GM19438 (cell line): Measurements from ENCODE around the gene SLC30A10.
"Not testable (repeated sequence)": the region's sequence is repeated elsewhere in the genome, so short reads cannot be mapped to it uniquely, and the experiment has no call there.

ENCODE experiments used
- ATAC-seq: cut with Tn5 transposase; IDR thresholded peaks from one replicate; pipeline ENCODE4 v1.9.1; 2021; ENCODE audit warnings: low read depth; ENCODE audit not compliant: unreplicated experiment

The SLC30A10 gene

DNA sequence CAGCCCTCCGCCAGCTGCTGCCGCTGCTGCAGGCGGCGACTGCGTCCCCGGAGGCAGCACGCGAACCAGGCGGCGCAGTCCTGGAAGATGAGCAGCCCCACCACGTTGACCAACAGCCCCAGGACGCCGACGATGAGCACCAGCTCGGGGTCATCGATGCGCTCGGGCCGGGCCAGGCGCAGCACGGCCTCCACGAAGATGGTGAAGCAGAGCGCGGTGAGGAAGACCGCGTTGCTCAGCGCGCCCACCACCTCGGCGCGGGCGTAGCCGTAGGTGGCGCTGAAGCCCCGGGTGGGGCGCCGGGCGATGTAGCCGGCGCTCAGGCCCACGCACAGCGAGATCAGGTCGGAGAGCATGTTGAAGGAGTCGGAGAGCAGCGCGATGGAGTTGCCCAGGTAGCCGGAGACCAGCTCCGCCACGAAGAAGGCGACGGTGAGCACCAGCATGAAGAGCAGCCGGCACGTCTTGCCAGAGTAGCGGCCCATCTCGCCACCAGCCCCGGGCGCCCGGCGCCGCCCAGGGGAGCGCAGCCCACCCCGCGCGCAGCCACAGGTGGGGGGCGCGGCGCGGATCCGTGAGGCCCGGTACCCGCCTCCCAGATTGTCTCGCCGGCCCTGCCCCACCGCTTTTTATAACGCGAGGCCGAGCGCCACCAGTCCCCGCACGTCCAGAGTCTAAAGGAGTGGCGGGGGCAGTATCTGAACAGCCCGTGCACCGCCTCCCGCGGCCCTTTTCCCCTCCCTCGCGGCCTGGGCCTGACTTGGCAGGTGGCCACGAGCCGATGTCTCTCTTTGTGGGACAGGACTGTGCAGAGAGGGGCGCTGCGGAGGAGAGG lies at the start of gene SLC30A10:
TSS of gene SLC30A10 (minus strand) at position 602 of the 835 bp plus-strand sequence. CDS start at position 485, 117 bp downstream.
- no peak for ATAC-seq

DNA sequence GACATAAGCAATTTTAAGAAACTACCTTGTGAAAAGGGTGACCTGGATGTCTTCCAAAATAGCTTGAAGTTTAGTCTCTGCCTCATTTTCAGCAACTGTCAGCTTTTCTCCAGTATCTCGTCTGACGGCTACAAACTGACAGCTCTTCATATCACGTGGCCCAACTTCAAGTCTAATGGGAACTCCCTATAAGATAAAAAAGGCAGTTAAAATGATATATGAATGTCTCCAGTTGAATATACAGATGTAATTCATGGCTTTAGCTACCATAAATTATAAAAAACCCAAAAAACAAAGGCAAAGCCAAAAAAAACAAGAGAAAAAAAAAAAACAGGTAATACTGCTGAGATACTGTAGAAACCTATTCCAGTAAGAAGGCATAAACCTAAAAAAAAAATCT lies 44.9 kb upstream of the SLC30A10 start:
- no peak for ATAC-seq

DNA sequence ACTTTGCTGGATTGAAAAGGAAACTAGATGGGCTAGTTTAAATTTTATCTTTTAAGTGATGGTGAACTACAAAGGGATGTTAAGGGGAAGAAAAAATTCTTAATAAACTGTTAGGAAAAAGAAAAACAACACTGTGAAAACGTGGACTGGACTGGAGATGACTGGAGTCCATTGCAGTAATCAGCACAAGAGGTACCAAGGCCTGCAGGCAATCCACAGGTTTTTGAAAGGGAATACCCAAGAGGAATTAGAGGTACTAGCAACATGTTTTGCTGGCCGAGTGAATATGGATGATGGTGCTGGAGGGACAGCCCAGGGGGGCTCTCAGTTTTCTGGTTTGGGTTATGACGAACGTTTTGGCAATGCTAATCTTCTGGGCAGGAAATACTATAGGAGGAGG lies 39.0 kb upstream of the SLC30A10 start:
- no peak for ATAC-seq

DNA sequence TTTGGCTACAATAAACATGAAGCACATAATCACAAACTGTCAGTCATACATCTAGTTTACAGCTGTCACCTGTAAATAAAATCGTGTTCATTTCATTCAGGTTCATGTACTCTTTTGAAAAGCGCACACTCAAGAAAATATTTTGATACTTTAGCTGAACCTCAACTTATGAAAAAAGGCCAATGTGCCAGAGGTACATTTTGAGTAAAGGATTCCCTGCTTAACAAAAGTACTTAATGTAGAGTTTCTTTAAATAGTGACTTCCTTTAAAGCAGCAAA lies 37.7 kb upstream of the SLC30A10 start:
- ATAC-seq: no peak

DNA sequence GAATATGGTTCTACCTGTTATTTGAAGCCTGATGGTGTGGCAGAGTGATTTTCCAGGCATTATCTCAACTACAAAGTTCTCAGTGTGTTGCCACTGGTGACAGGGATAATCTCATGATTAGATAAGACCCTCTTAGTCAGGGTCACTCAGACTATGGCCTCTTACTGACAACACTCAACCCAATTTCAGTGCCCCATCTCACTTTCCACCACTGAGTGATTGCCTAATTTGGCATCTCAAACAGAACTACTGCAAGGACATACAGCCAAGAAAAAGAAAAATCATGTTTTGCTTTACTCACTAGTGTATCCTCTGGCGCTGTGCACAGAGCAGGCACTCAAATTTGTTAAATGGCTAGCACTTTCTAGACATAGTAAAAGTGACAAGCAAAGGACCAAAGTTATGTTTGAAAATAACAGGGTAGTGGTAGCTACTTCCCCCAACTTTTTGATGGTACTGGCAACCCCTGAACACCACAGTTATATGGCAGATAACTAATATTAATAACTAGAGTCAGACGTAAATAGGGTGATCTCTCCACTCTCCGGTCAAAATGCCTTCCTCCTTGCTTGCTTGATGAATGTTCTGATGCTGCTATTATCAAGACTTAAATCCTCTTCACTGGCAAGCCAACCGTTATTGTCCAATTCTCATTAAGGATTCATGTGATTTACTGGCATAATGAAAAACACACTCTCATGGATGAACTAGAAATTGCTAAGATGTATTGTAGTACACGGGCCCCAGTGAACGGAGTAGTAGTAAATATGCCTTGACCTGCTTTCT lies 37.1 kb upstream of the SLC30A10 start:
- no peak for ATAC-seq

DNA sequence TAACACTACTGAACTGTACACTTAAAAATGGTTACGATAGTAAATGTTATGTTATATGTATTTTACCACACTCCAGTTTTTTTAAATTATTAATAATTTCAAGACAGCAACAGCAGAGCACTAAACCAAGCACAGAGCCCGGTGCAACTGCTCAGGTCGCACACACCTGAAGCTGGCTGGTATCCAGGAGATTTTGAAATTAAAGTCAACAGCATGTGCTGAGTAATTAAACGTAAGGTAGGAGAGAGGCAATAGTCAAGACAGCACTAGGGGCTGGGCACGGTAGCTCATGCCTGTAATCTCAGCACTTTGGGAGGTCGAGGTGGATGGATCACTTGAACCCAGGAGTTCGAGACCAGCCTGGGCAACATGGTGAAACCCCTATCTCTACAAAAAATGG lies 35.1 kb upstream of the SLC30A10 start:
- ATAC-seq: no peak

DNA sequence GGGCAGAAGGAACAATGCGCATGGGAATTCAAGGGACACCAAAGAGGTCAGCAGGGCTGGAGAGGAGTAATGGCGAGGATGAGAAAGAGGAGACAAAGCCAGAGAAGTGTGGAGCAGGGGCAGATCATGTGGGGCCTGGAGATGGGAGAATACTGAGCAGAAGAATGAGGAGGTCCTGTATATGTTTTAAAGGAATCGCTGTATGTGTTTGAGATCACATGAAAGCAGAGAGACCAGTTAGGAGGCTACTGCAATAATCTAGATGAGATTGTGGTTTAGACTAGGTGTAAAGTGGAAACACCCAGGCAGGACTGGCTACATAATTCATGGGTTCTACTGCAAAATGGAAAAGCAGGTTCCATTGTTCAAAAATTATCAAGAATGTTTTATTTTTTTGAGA lies 33.3 kb upstream of the SLC30A10 start:
- no peak for ATAC-seq

DNA sequence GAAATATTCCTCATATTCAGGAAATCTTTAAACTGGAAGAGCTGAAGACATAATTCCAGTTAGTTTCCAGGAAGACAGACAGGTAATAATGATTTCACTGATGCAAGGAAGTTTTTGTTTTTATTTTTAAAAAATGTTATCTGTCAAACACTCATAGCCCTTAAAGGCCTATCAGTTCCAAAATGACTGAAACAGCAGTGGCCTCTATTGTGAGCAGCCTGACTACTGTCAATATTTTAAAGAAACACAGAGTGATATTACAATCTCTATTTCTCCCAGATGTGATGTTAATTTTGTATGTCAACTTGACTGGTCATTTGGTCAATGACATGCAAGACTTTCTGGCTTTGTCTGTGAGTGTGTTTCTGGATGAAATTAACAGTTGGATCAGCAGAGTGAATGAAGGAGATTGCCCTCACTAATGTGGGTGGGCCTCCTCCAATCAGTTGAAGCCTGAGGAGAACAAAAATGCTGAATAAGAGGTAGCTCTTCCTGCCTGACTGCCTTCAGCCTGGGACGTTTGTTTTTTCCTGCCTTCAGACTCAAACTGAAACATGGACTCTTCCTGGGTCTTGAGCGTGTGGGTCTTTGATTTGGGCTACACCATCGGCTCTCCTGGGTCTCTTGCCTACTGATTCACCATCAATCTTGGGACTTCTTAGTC lies 31.3 kb upstream of the SLC30A10 start:
- ATAC-seq: no peak

DNA sequence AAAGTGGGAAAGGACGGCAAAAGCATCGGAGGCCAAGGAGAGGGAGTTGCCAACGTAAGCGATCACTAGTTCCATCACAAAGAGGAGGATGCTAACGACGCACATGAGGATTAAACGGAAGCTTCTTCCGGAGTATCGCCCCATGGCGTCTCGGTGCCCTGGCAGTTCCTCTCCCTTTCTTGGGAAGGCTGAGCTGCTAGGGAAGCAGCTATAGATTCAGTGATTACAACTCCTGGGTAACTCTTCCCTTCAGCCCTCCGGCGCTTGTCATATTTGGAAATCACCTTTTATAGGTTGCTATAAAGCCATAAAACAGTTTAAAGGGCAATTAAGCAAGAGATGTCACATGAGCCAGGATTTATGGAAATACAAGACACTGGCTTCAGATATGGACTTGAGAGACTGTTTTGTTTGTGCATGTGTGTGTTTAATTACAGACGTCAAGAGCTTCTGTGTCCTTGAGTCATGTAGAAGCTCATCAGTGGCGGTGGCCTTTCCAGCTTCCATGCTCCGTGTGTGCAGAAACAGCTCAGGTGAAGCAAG lies 30.6 kb upstream of the SLC30A10 start:
- ATAC-seq: no peak

DNA sequence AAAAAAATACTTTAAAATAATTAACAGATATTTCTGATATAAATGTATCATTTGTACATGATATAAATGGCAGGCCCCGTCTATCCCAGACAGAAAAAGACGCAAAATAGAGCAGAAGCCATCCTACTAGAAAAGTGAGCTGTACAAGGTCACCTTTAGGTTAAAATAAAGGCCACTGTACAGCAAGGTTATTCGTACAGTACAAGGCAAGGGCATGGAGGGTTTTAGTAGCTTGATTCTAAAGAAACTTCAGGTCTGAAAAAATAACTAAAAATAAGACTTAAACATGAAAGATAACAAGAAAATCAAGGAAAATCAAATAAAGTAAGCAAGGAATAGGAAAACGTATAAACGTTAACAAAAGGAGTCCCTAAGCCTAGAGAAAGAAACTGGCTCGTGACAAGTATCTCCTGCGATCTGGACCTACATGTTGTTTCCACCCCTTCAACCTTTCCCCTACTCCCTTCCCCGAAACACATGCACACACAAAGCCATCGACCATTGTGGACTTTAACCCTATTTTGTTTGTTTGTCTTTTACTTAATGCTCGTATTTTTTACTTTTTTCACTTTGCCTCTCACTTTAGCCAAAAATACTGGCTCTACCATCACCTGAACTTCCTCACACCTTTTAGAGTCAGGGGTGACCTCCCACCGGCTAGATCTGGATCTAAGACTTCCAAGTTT lies 26.5 kb upstream of the SLC30A10 start:
- ATAC-seq: no peak

DNA sequence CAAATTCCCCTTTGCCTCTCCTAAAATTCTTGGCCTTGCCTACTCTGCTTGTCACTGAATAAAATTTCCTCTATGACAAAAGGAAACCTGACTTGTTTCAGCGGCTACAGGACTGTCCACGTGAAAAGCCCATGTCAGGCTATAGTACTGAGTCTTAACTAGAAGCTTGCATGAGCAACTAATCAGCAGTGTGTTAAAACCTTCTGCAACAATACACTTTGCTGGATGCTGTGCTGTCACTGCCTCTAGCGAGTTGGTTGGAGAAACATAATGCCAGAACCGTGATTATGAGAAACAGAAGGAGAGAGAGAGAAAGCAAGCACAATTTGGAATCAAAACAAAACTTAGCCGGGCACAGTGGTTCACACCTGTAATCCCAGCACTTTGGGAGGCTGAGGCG lies 25.7 kb upstream of the SLC30A10 start:
- ATAC-seq: no peak

DNA sequence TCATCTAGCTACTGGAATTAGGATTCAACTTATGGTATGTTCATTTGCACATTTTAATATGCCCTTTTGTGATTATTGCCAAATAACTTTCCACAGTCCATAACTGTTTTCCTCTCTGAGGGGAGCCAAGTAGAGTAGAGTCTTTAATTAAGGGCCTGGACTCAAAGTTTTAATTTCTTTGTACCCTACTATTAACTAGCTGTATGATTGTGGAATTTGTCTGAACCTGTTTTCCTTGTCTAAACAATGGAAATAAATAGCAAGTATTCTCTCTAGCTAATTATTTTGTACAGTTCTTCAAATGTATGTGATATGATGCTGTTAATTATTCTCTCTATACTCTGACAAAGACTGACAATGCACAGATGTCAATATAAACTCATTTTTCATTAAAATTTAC lies 24.0 kb upstream of the SLC30A10 start:
- no peak for ATAC-seq

DNA sequence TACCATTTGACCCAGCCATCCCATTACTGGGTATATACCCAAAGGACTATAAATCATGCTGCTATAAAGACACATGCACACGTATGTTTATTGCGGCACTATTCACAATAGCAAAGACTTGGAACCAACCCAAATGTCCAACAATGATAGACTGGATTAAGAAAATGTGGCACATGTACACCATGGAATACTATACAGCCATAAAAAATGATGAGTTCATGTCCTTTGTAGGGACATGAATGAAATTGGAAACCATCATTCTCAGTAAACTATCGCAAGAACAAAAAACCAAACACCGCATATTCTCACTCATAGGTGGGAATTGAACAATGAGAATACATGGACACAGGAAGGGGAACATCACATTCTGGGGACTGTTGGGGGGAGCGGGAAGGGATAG lies 20.9 kb upstream of the SLC30A10 start:
- ATAC-seq: not testable (repeated sequence)

DNA sequence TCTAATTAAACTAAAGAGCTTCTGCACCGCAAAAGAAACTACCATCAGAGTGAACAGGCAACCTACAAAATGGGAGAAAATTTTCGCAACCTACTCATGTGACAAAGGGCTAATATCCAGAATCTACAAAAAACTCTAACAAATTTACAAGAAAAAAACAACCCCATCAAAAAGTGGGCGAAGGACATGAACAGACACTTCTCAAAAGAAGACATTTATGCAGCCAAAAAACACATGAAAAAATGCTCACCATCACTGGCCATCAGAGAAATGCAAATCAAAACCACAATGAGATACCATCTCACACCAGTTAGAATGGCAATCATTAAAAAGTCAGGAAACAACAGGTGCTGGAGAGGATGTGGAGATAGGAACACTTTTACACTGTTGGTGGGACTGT lies 20.4 kb upstream of the SLC30A10 start:
- not testable (repeated sequence) for ATAC-seq

DNA sequence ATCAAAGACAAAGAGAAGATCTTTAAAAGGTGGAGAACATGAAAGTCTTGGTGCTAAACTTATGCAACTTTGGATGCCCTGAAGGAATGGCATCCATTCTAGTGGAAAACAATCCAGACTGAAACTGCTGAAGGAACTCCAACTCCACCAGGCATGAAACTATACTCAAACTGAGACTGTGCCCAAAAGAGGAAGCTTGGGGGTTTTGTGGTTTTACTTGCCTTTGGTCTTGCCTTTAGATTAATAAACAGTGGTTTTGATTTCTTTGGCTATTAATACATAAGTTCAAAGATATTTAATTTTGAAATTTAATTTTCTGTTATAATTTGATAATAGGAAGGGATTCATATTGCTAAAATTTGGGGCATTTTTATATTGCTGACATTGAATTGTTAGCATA lies 17.4 kb upstream of the SLC30A10 start:
- no peak for ATAC-seq

DNA sequence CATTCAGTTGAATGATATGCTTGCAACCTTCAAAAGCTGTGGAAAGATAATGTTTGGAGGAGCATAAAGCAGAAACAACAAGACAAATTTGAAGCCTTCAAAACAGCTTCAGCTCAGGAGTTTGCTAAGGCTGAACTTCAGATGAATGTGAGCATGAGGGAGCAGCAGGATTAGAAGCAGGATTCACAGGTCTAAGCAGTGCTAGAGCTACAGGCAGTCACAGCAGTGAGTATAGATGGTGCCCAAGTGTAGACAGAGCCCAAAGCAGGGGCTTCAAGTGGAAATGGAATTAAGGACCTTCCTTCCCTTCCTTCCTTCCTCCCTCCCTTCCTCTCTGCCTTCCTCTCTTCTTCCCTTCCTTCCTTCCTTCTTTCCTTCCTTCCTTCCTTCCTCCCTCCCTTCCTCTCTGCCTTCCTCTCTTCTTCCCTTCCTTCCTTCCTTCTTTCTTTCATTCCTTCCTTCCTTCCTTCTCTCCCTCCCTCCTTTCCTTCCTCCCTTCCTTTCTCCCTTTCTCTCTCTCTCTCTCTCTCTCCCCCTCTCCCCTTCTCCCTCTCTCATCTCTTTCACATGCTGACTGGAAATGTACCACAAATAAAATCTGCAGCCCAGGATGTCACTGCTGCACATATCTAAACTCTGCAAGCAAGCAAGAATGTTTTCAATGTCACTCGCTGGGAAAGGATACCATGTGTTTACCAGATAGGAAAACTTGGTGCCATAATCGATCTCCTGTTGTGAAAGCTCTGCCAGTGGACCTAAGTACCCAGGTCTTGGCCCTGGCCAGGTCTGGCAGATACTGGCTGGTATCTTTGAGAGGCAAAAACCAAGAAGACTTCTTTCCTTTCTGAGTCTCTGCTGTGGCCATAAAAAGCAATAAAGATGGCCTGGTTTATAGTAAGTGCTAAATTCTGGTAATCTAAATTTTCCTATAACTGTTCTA lies 13.1 kb upstream of the SLC30A10 start:
- no peak for ATAC-seq

DNA sequence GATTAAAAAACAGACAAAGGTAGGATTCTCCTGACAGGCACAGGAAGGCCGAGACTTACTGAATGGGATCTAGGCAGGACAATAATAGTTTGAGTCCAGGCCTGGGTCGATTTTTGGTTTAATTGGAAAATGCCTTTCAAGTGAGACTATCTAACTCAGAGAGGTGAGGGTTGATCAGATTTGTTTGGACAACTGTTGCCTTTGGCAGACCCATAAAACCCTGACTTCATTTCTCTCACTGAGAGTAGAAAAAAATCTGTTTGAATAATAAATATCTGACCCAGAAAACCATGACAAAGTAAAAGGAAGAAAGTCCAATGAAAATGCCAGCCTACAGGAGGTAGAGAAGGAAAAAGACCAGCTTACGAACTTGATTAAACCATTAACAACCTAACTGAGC lies 12.3 kb upstream of the SLC30A10 start:
- ATAC-seq: no peak

DNA sequence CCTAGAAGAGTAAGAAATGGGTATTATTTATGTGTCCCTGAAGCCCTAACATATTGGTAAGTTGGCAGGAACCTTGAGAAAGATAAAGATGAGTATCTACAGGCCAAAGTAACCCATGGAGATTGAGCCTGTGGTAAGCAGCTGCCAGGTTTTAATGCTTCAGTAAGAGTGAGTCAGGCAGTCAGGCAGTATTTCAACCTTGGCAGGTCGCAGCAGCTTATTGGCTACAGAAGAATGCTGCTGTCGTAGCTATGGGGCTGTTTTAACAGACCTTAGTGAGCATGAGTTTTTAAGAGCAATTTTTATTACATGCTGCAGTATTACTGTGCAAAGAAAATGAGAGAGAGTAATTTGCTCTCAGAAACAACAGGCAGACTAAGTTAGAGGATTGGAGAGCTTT lies 10.3 kb upstream of the SLC30A10 start:
- no peak for ATAC-seq

DNA sequence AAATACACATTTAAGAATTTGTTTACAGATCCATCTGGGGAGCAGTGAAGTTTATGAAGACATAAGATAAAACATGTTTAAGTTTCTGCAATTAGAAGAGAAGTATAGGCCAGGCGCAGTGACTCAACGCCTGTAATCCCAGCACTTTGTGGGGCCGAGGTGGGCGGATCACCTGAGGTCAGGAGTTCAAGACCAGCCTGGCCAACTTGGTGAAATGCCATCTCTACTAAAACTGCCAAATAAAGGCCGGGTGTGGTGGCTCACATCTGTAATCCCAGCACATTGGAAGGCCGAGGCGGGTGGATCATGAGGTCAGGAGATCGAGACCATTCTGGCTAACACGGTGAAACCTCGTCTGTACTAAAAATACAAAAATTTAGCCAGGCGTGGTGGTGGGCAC lies 5.4 kb upstream of the SLC30A10 start:
- not testable (repeated sequence) for ATAC-seq

DNA sequence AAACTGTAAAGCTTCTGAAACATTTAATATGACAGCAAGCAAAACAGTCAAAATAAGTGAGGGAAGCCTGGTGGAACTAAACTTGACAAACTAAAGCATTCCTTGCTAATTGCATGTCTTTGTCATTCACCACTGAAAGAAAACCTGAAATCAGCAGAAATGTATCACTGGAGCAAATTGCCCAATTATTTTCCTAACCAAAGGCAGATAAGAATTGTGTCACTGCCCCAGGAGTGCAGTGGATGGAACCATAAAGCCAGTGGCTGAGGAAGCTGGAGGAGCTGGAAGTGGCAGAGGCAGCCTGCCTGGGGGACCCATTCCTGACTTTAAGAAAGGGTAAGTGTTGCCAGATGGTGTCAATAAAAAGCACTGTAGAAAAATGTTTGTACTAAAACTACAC lies 2.7 kb upstream of the SLC30A10 start:
- ATAC-seq: no peak
